HepG2 (cell line): ENCODE results near the gene DNAAF8. TPM values are rescaled to one million over a fixed set of nuclear protein-coding genes. Genes with fewer than 3 reads are reported as not detected.

ENCODE experiments used
- ARID3A ChIP-seq: IDR thresholded peaks from 2 replicates; pipeline ENCODE4 v1.6.1; 2012; ENCODE audit warnings: low read depth, low read length, improper control_type of control experiment
- CREM ChIP-seq, 2 experiments: sonication (generic) in 1 of 2; formaldehyde crosslinking in 1 of 2; IDR thresholded peaks; 2 replicates each; pipeline versions ENCODE4 v1.4.0 to v1.6.1; 2016 to 2020; ENCODE audit warnings: antibody characterized with exemption in 1 of 2, mild to moderate bottlenecking in 1 of 2, missing genetic modification reagents in 1 of 2
- HDAC1 ChIP-seq: sonication (generic); formaldehyde crosslinking; IDR thresholded peaks from 2 replicates; pipeline ENCODE4 v1.5.1; 2020; ENCODE audit warnings: mild to moderate bottlenecking, missing genetic modification reagents
- LCORL ChIP-seq, 2 experiments: fragments of 450-650 bp in 1 of 2; sonication (generic) in 1 of 2; formaldehyde crosslinking in 1 of 2; IDR thresholded peaks; 2 replicates each; pipeline versions ENCODE4 v1.5.0 to v1.6.1; 2017 to 2020; ENCODE audit warnings: antibody characterized with exemption in 1 of 2, missing genetic modification reagents in 1 of 2
- MAFK ChIP-seq, 2 experiments: IDR thresholded peaks in 1 of 2; conservative IDR thresholded peaks in 1 of 2; 2 replicates each; pipeline ENCODE4 v1.6.1; 2011; ENCODE audit warnings: improper control_type of control experiment in 2 of 2, low read length in 2 of 2
- MXD3 ChIP-seq: IDR thresholded peaks from 2 replicates; pipeline ENCODE4 v1.6.1; 2016; ENCODE audit warnings: mild to moderate bottlenecking, missing biosample characterization, missing genetic modification reagents
- PRMT3 ChIP-seq: sonication (generic); formaldehyde crosslinking; IDR thresholded peaks from 2 replicates; pipeline ENCODE4 v1.8.1; 2022; ENCODE audit warnings: low read depth, mild to moderate bottlenecking, moderate library complexity, missing genetic modification reagents, borderline replicate concordance
- RBM39 ChIP-seq: fragments of 200-400 bp; formaldehyde crosslinking; IDR thresholded peaks from one replicate; pipeline ENCODE4 v1.6.1; 2018; ENCODE audit warnings: antibody characterized with exemption, mild to moderate bottlenecking, low read depth, low read length; ENCODE audit not compliant: poor library complexity, severe bottlenecking
- UBTF ChIP-seq: sonication (generic); formaldehyde crosslinking; IDR thresholded peaks from 2 replicates; pipeline ENCODE4 v1.4.0; 2020; ENCODE audit warnings: mild to moderate bottlenecking, missing genetic modification reagents
- WIZ ChIP-seq: sonication (generic); formaldehyde crosslinking; IDR thresholded peaks from 2 replicates; pipeline ENCODE4 v1.5.1; 2020; ENCODE audit warnings: mild to moderate bottlenecking, missing genetic modification reagents
- ZBTB38 ChIP-seq: sonication (generic); formaldehyde crosslinking; IDR thresholded peaks from 2 replicates; pipeline ENCODE4 v1.5.1; 2020; ENCODE audit warnings: mild to moderate bottlenecking, missing genetic modification reagents
- ZBTB7A ChIP-seq: sonication (generic); formaldehyde crosslinking; IDR thresholded peaks from 2 replicates; pipeline ENCODE4 v1.8.0; 2022; ENCODE audit warnings: mild to moderate bottlenecking, missing genetic modification reagents
- ZNF263 ChIP-seq: sonication (generic); formaldehyde crosslinking; IDR thresholded peaks from 2 replicates; pipeline ENCODE4 v1.4.0; 2020; ENCODE audit warnings: missing genetic modification reagents
- ZNF276 ChIP-seq: sonication (generic); formaldehyde crosslinking; IDR thresholded peaks from 2 replicates; pipeline ENCODE4 v1.4.0; 2020; ENCODE audit warnings: mild to moderate bottlenecking, low read depth, missing genetic modification reagents
- ZNF280B ChIP-seq: sonication (generic); formaldehyde crosslinking; IDR thresholded peaks from 2 replicates; pipeline ENCODE4 v1.5.0; 2020; ENCODE audit warnings: missing genetic modification reagents, mild to moderate bottlenecking, borderline replicate concordance
- ZNF652 ChIP-seq: IDR thresholded peaks from 2 replicates; pipeline ENCODE4 v1.6.1; 2016; ENCODE audit warnings: low read depth, borderline replicate concordance
- ZNF709 ChIP-seq: sonication (generic); formaldehyde crosslinking; IDR thresholded peaks from 2 replicates; pipeline ENCODE4 v1.5.0; 2020; ENCODE audit warnings: mild to moderate bottlenecking, missing genetic modification reagents
- ZNF792 ChIP-seq: IDR thresholded peaks from 2 replicates; pipeline ENCODE4 v1.6.1; 2016
- ZSCAN29 ChIP-seq: sonication (generic); formaldehyde crosslinking; conservative IDR thresholded peaks from 2 replicates; pipeline ENCODE4 v1.4.0; 2020; ENCODE audit warnings: mild to moderate bottlenecking, missing genetic modification reagents
- polyA plus RNA-seq, 8 experiments: library from polyadenylated mRNA; depleted of rRNA in 3 of 8; stranded (reverse) in 7 of 8; unstranded in 1 of 8; fragments of >200 nt; fragmentation: Illumina TruSeq in 4 of 8; extraction: Trizol in 4 of 8; gene quantifications; 2 replicates each; pipeline versions ENCODE4 v1.2.1 to v1.2.3, GENCODE V29; 2011 to 2016; ENCODE audit warnings: low read depth in 4 of 8, missing spikeins in 1 of 8, mixed read lengths in 1 of 8; ENCODE audit not compliant: insufficient read depth in 1 of 8
- total RNA-seq, 5 experiments: library from RNA; depleted of rRNA; stranded (reverse); fragments of >200 nt; fragmentation: Illumina TruSeq; extraction: Trizol; gene quantifications; 2 replicates each; pipeline ENCODE4 v1.2.3, GENCODE V29; 2016; ENCODE audit warnings: low read depth in 1 of 5

Gene DNAAF8
- total and polyA plus RNA-seq, 2 of the 13 experiments (the other 11 are each of a cell fraction or from before 2014, with no cell fraction given) = 0.44 TPM; not detected in 1

- no peak for TF ChIP-seq MXD3
- peak; percentile 16; the same call in 1 of the 2 replicates for TF ChIP-seq ZNF709 (CRISPR knock-in tag)
- TF ChIP-seq ZNF280B = peak; percentile 65; the same call in 1 of the 2 replicates
- peak; percentile 53; the same call in 1 of the 2 replicates for TF ChIP-seq HDAC1 (CRISPR knock-in tag)
- TF ChIP-seq MAFK (conservative IDR thresholded peaks at IDR 0.05 in 1 of 2, IDR thresholded peaks at IDR 0.05 in 1 of 2; ENCODE audit: low read length in 2 of 2) = no peak
- peak; percentile 39; the same call in 1 of the 2 replicates for TF ChIP-seq CREM (IDR thresholded peaks at IDR 0.05)
- no peak for TF ChIP-seq CREM (CRISPR knock-in tag; IDR thresholded peaks at IDR 0.05)
- TF ChIP-seq ZNF652 (CRISPR knock-in tag) = peak; percentile 79
- TF ChIP-seq ZNF792 = peak; percentile 58; the same call in 1 of the 2 replicates
- TF ChIP-seq ZBTB38 (CRISPR knock-in tag) = peak; percentile 93
- TF ChIP-seq ZSCAN29 (CRISPR knock-in tag) = peak; percentile 77
- no peak for TF ChIP-seq ARID3A
- 0 out of 2 replicates have a peak, but pooled peaks have one; percentile 17 for TF ChIP-seq ZBTB7A (CRISPR knock-in tag)
- 0 out of 2 replicates have a peak, but pooled peaks have one; percentile 31 for TF ChIP-seq ZNF276 (CRISPR knock-in tag)
- peak; percentile 18; the same call in 1 of the 2 replicates for TF ChIP-seq UBTF
- TF ChIP-seq LCORL (IDR thresholded peaks at IDR 0.05) = no peak
- no peak; the same call in 1 of the 2 replicates for TF ChIP-seq LCORL (CRISPR knock-in tag; IDR thresholded peaks at IDR 0.05)
- TF ChIP-seq WIZ (CRISPR knock-in tag) = no peak
- no peak for TF ChIP-seq RBM39
- no peak for TF ChIP-seq ZNF263 (CRISPR knock-in tag)
- no peak for TF ChIP-seq PRMT3
These were observed 31.5 kb downstream of the DNAAF8 start (continued) for GRCh38 chr16:4765511-4766474.
